ENCODE measurements around the gene FRMPD4.

FRMPD4 gene

GRCh38 chrX:12563121-12563520, 424.8 kb downstream of the FRMPD4 start:
- DNase-seq: no peak

- no peak for DNase-seq
Measured at GRCh38 chrX:12564221-12564620, 425.9 kb downstream of the FRMPD4 start.

- DNase-seq: peak; percentile 3
Measured at GRCh38 chrX:12567857-12568256, 429.6 kb downstream of the FRMPD4 start.

GRCh38 chrX:12570859-12571501, 432.7 kb downstream of the FRMPD4 start:
- no peak for DNase-seq

GRCh38 chrX:12579311-12579710, 441.0 kb downstream of the FRMPD4 start:
- DNase-seq: no peak

- no peak for DNase-seq
Measured at GRCh38 chrX:12580548-12580947, 442.3 kb downstream of the FRMPD4 start.

GRCh38 chrX:12581546-12581945, 443.3 kb downstream of the FRMPD4 start:
- DNase-seq: no peak

- no peak for DNase-seq
Measured at GRCh38 chrX:12582649-12583048, 444.4 kb downstream of the FRMPD4 start.

- no peak for DNase-seq
Measured at GRCh38 chrX:12583543-12583942, 445.3 kb downstream of the FRMPD4 start.

- DNase-seq: no peak
Measured at GRCh38 chrX:12595720-12596119, 457.4 kb downstream of the FRMPD4 start.

- no peak for DNase-seq
Measured at GRCh38 chrX:12610079-12610478, 471.8 kb downstream of the FRMPD4 start.

- DNase-seq: no peak
Measured at GRCh38 chrX:12611471-12611870, 473.2 kb downstream of the FRMPD4 start.

GRCh38 chrX:12614266-12614665, 476.0 kb downstream of the FRMPD4 start:
- no peak for DNase-seq

GRCh38 chrX:12615061-12615460, 476.8 kb downstream of the FRMPD4 start:
- no peak for DNase-seq

GRCh38 chrX:12617241-12617640, 479.0 kb downstream of the FRMPD4 start:
- DNase-seq: no peak

- DNase-seq: no peak
Measured at GRCh38 chrX:12647230-12647629, 509.0 kb downstream of the FRMPD4 start.

- no peak for DNase-seq
Measured at GRCh38 chrX:12648995-12649394, 510.7 kb downstream of the FRMPD4 start.

GRCh38 chrX:12657433-12657832, 519.2 kb downstream of the FRMPD4 start:
- DNase-seq: no peak

- DNase-seq: no peak
Measured at GRCh38 chrX:12657881-12658280, 519.6 kb downstream of the FRMPD4 start.

GRCh38 chrX:12661464-12661863, 523.2 kb downstream of the FRMPD4 start:
- DNase-seq: no peak

- DNase-seq: no peak
Measured at GRCh38 chrX:12672367-12673106, 534.3 kb downstream of the FRMPD4 start.

- no peak for DNase-seq
Measured at GRCh38 chrX:12673487-12673886, 535.2 kb downstream of the FRMPD4 start.

- no peak for DNase-seq
Measured at GRCh38 chrX:12679522-12679921, 541.2 kb downstream of the FRMPD4 start.

- no peak for DNase-seq
Measured at GRCh38 chrX:12681047-12681446, 542.8 kb downstream of the FRMPD4 start.

GRCh38 chrX:12685541-12685940, 547.3 kb downstream of the FRMPD4 start:
- DNase-seq: no peak

Measured in hematopoietic multipotent progenitor cell treated with erythropoietin and hydrocortisone succinate and interleukin-3 and kit ligand, for 8 days (in vitro differentiated cells).